Endothelial cell of umbilical vein (primary cell): ENCODE measurements around the gene GPR183. TPM values are rescaled to one million over a fixed set of nuclear protein-coding genes. Genes with fewer than 3 reads are reported as not detected.

Experiments used
- BruUV-seq: library from RNA; stranded (reverse); fragments of 400-500 nt; replicated peaks from 2 replicates; lab custom pipeline; 2021; lab: Mats Ljungman, UMichigan
- CTCF ChIA-PET: fragments of 300-600, 350-600 bp; sonication (Branson Sonifier 250); formaldehyde crosslinking; loops from one replicate; lab custom pipeline; 2021; ENCODE audit warnings: antibody characterized with exemption, inconsistent platforms; lab: Charles Lee
- POLR2A ChIA-PET: fragments of 300-600, 350-600 bp; sonication (Branson Sonifier 250); formaldehyde crosslinking; loops from one replicate; lab custom pipeline; 2021; ENCODE audit warnings: antibody characterized with exemption, inconsistent platforms; lab: Charles Lee
- DNase-seq: peaks from one replicate; pipeline ENCODE4 v3.0.0-alpha.2; 2011; ENCODE audit warnings: low read depth, low spot score
- FAIRE-seq: peaks from 2 replicates; lab custom pipeline; 2011; peaks lifted over from hg19 to GRCh38; lab: Jason Lieb, UNC
- H2AFZ ChIP-seq: 2 replicates; pipeline ENCODE4 v1.6.0; 2012; ENCODE audit warnings: low read depth, low read length, control low read depth, inconsistent platforms
- H3K27ac ChIP-seq: 2 replicates; pipeline ENCODE4 v1.5.1; 2011; ENCODE audit warnings: low read depth, mild to moderate bottlenecking, control low read depth, low read length, moderate library complexity; ENCODE audit not compliant: insufficient read depth
- H3K27me3 ChIP-seq, 2 experiments: 2 replicates each; pipeline versions ENCODE4 v1.6.0 to v1.6.1; 2011; ENCODE audit warnings: low read length in 2 of 2, mixed read lengths in 1 of 2; ENCODE audit not compliant: control insufficient read depth in 2 of 2, insufficient read depth in 2 of 2
- H3K36me3 ChIP-seq, 2 experiments: 2 replicates in 1 of 2; 3 replicates in 1 of 2; pipeline ENCODE4 v1.5.1; 2011; ENCODE audit warnings: low read length in 2 of 2, mild to moderate bottlenecking in 1 of 2, moderate library complexity in 1 of 2; ENCODE audit not compliant: control insufficient read depth in 2 of 2, insufficient read depth in 2 of 2; ENCODE audit errors: extremely low read depth in 1 of 2
- H3K4me1 ChIP-seq: 3 replicates; pipeline ENCODE4 v1.5.1; 2011; ENCODE audit warnings: mild to moderate bottlenecking, low read length; ENCODE audit not compliant: control insufficient read depth, insufficient read depth; ENCODE audit errors: extremely low read depth
- H3K4me2 ChIP-seq: 2 replicates; pipeline ENCODE4 v1.6.1; 2011; ENCODE audit warnings: low read length, control low read depth, mixed read lengths; ENCODE audit not compliant: insufficient read depth
- H3K4me3 ChIP-seq, 3 experiments: fragments of 200-600 bp in 1 of 3; sonication (generic), shearing (Covaris generic) in 1 of 3; replicated peaks in 1 of 3; 2 replicates each; pipeline ENCODE4 v1.5.1; 2011 to 2016; ENCODE audit warnings: control low read depth in 3 of 3, low read length in 3 of 3, mild to moderate bottlenecking in 2 of 3, inconsistent platforms in 1 of 3, low read depth in 1 of 3, moderate library complexity in 1 of 3; ENCODE audit not compliant: insufficient read depth in 1 of 3
- H3K79me2 ChIP-seq: 2 replicates; pipeline ENCODE4 v1.6.0; 2012; ENCODE audit warnings: low read length, inconsistent platforms; ENCODE audit not compliant: control insufficient read depth, insufficient read depth
- H3K9ac ChIP-seq: replicated peaks from 2 replicates; pipeline ENCODE3; 2011; ENCODE audit warnings: low read length, control low read depth; ENCODE audit not compliant: insufficient read depth; ENCODE audit errors: extremely low read depth
- H3K9me1 ChIP-seq: replicated peaks from 3 replicates; pipeline ENCODE4 v1.6.0; 2011; ENCODE audit warnings: mild to moderate bottlenecking, low read length; ENCODE audit not compliant: control insufficient read depth, insufficient read depth; ENCODE audit errors: extremely low read depth
- H3K9me3 ChIP-seq: replicated peaks from 2 replicates; pipeline ENCODE4 v1.5.1; 2012; ENCODE audit warnings: low read length, inconsistent platforms; ENCODE audit not compliant: control insufficient read depth, insufficient read depth
- H4K20me1 ChIP-seq: replicated peaks from 2 replicates; pipeline ENCODE3; 2011; ENCODE audit warnings: mild to moderate bottlenecking, low read length; ENCODE audit not compliant: control insufficient read depth, insufficient read depth; ENCODE audit errors: extremely low read depth
- EZH2 ChIP-seq: IDR thresholded peaks from 2 replicates; pipeline ENCODE4 v1.6.1; 2012; ENCODE audit warnings: borderline replicate concordance, low read depth, mild to moderate bottlenecking, moderate library complexity, low read length, inconsistent platforms; ENCODE audit not compliant: severe bottlenecking
- GATA2 ChIP-seq: IDR thresholded peaks from 2 replicates; pipeline ENCODE4 v1.7.0; 2011; ENCODE audit warnings: low read depth, mild to moderate bottlenecking, moderate library complexity, mixed read lengths, low read length; ENCODE audit not compliant: insufficient read length, insufficient read depth
- JUN ChIP-seq: IDR thresholded peaks from 2 replicates; pipeline ENCODE4 v1.6.1; 2011; ENCODE audit warnings: borderline replicate concordance, low read depth; ENCODE audit not compliant: insufficient read length, insufficient read depth
- MAX ChIP-seq: IDR thresholded peaks from 2 replicates; pipeline ENCODE4 v1.6.1; 2011; ENCODE audit not compliant: insufficient read depth, insufficient read length
- MYC ChIP-seq: IDR thresholded peaks from one replicate; pipeline ENCODE4 v1.6.1; 2011; ENCODE audit warnings: mild to moderate bottlenecking, low read depth, low read length
- dilution Hi-C: fragments of 300-500 bp; cut with MboI; formaldehyde crosslinking; loops from one replicate; pipeline ENCODE4 v1.15.0; 2019; ENCODE audit warnings: low sequenced_read_pairs; ENCODE audit not compliant: extremely low pct_ligation_motif_present
- intact Hi-C: fragments of 100-400 bp; cut with micrococcal nuclease; formaldehyde crosslinking; loops from one replicate; pipeline ENCODE4 v1.10.0; 2022
- polyA plus RNA-seq, 4 experiments: library from polyadenylated mRNA; depleted of rRNA in 3 of 4; stranded (reverse) in 3 of 4; unstranded in 1 of 4; fragments of >200 nt; gene quantifications; 2 replicates each; pipeline versions ENCODE4 v1.2.1 to v1.2.3, GENCODE V29; 2011 to 2012; ENCODE audit warnings: missing spikeins in 1 of 4
- total RNA-seq: library from RNA; stranded (reverse); gene quantifications from 2 replicates; pipeline ENCODE4 v1.2.3, GENCODE V29; 2021

The GPR183 gene
- total and polyA plus RNA-seq, 2 donors (not counting 3 experiments of a cell fraction or from before 2014, with no cell fraction given): 0.23 TPM; not detected in 1

GRCh38 chr13:99260216-99260615 lies 47.0 kb downstream of the GPR183 start:
- H3K27me3 ChIP-seq: no peaks in the 10 kb centered on the region
- H4K20me1 ChIP-seq: no peaks in the 10 kb centered on the region
- no peaks in the 10 kb centered on the region for H3K79me2 ChIP-seq
- H2AFZ ChIP-seq: no peak overlapping the region
- no peaks in the 10 kb centered on the region for H3K36me3 ChIP-seq
- no peak overlapping the region for H3K27ac ChIP-seq
- ChIA-PET CTCF (interaction anchor here (2.5 kb wide), 1 partner anchor 9 kb away, joined by 14 read pairs; no protein-coding TSS in a partner anchor), POLR2A (no interaction called here)
- intact Hi-C loops: loop anchor here (10.0 kb wide), 2 partner anchors 175 to 225 kb away; no protein-coding TSS in a partner anchor
- dilution Hi-C loops: loop anchor here (25.0 kb wide), 1 partner anchor 98 kb away; no protein-coding TSS in a partner anchor
- H3K4me3 ChIP-seq: no peak overlapping the region
- no peak for DNase-seq
- no peak overlapping the region for H3K4me2 ChIP-seq
- H3K9ac ChIP-seq: no peak overlapping the region
- no peaks in the 10 kb centered on the region for H3K9me1 ChIP-seq
- TF ChIP-seq GATA2: no peak
- H3K9me3 ChIP-seq: no peaks in the 10 kb centered on the region
- H3K4me1 ChIP-seq: peaks cover 18% of the 10 kb centered on the region
- FAIRE-seq: no peak
- BruUV-seq: no TSS peak

- no peaks in the 10 kb centered on the region for H3K9me3 ChIP-seq
- no peaks in the 10 kb centered on the region for H3K79me2 ChIP-seq
- peaks cover 14% of the 10 kb centered on the region for H3K4me1 ChIP-seq
- ChIA-PET CTCF (interaction anchor here (2.1 kb wide), 2 partner anchors 11 to 83 kb away, joined by 11 to 12 read pairs; no protein-coding TSS in a partner anchor), POLR2A (no interaction called here)
- no peaks in the 10 kb centered on the region for H3K9me1 ChIP-seq
- intact Hi-C loops (no loop called here), dilution Hi-C loops (loop anchor here (25.0 kb wide), 1 partner anchor 97 kb away; no protein-coding TSS in a partner anchor)
- H3K9ac ChIP-seq: no peak overlapping the region
- no peak overlapping the region for H3K4me2 ChIP-seq
- H3K4me3 ChIP-seq: no peak overlapping the region
- H4K20me1 ChIP-seq: no peaks in the 10 kb centered on the region
- TF ChIP-seq MYC: no peak
- TF ChIP-seq EZH2: no peak
- no peak for TF ChIP-seq JUN
- no peak for TF ChIP-seq MAX
- BruUV-seq: no TSS peak
- H2AFZ ChIP-seq: no peak overlapping the region
- H3K36me3 ChIP-seq: peaks cover 0 to 2% of the 10 kb centered on the region in 2 experiments
- no peaks in the 10 kb centered on the region for H3K27me3 ChIP-seq
- no peak overlapping the region for H3K27ac ChIP-seq
- no peak for FAIRE-seq
- no peak for DNase-seq
Observed at GRCh38 chr13:99258946-99259345, 48.3 kb downstream of the GPR183 start.
